GM12892 (cell line): ENCODE results near the gene STK11.

ENCODE experiments used
- POLR2A ChIP-seq: IDR thresholded peaks from 2 replicates; pipeline ENCODE4 v1.6.1; 2011; ENCODE audit warnings: low read depth, low read length, control low read depth
- POLR2AphosphoS5 ChIP-seq: IDR thresholded peaks from 2 replicates; pipeline ENCODE4 v1.6.1; 2011; ENCODE audit warnings: low read depth, low read length, control low read depth
- TAF1 ChIP-seq: IDR thresholded peaks from 2 replicates; pipeline ENCODE4 v1.6.1; 2011; ENCODE audit warnings: low read depth, mild to moderate bottlenecking, control low read depth, low read length, borderline replicate concordance

GRCh38 chr19:1219786-1220476 lies 14.4 kb downstream of the STK11 start:
- TF ChIP-seq POLR2A (no peak), TAF1 (no peak), POLR2AphosphoS5 (no peak)
